GM03348 (cell line): ENCODE data around the gene STXBP2.
A peak's percentile ranks its signal among the peaks of the same experiment; 100 is the strongest.

Experiments
- DNase-seq: peaks from one replicate; pipeline ENCODE4 v3.0.0; 2012; ENCODE audit warnings: low spot score

The STXBP2 gene

GRCh38 chr19:7636691-7637373, at the start of gene STXBP2:
Gene STXBP2 (plus strand): TSS chr19:7637110. CDS start chr19:7637150, 40 bp downstream.
- DNase-seq = no peak

GRCh38 chr19:7589822-7590221, 47.1 kb upstream of the STXBP2 start:
- no peak for DNase-seq

- DNase-seq = no peak
Measured at GRCh38 chr19:7590256-7590655, 46.7 kb upstream of the STXBP2 start.

- peak; percentile 26 for DNase-seq
Measured at GRCh38 chr19:7595466-7596133, 41.3 kb upstream of the STXBP2 start, which contains the start of gene CAMSAP3. Gene CAMSAP3 (plus strand): TSS chr19:7595863. CDS start chr19:7596003, 140 bp downstream.

GRCh38 chr19:7596211-7596937, 40.5 kb upstream of the STXBP2 start:
- no peak for DNase-seq

GRCh38 chr19:7597689-7598088, 39.2 kb upstream of the STXBP2 start:
- DNase-seq = no peak

- no peak for DNase-seq
Measured at GRCh38 chr19:7598180-7598579, 38.7 kb upstream of the STXBP2 start.

GRCh38 chr19:7600721-7601120, 36.2 kb upstream of the STXBP2 start:
- DNase-seq = no peak

- no peak for DNase-seq
Measured at GRCh38 chr19:7602240-7602934, 34.5 kb upstream of the STXBP2 start.

- DNase-seq = no peak
Measured at GRCh38 chr19:7602935-7603497, 33.9 kb upstream of the STXBP2 start.

GRCh38 chr19:7603919-7604318, 33.0 kb upstream of the STXBP2 start:
- DNase-seq = no peak

- no peak for DNase-seq
Measured at GRCh38 chr19:7605490-7606222, 31.3 kb upstream of the STXBP2 start.

- no peak for DNase-seq
Measured at GRCh38 chr19:7606289-7606688, 30.6 kb upstream of the STXBP2 start.

GRCh38 chr19:7607212-7607873, 29.6 kb upstream of the STXBP2 start:
- no peak for DNase-seq

- DNase-seq = no peak
Measured at GRCh38 chr19:7607874-7608560, 28.9 kb upstream of the STXBP2 start.

- DNase-seq = no peak
Measured at GRCh38 chr19:7610491-7611240, 26.2 kb upstream of the STXBP2 start.

- DNase-seq = no peak
Measured at GRCh38 chr19:7611541-7612279, 25.2 kb upstream of the STXBP2 start.
